ENCODE measurements around the gene ZNF141.
"Not testable (repeated sequence)": the region's sequence is repeated elsewhere in the genome, so short reads cannot be mapped to it uniquely, and the experiment has no call there.

Gene ZNF141

DNA sequence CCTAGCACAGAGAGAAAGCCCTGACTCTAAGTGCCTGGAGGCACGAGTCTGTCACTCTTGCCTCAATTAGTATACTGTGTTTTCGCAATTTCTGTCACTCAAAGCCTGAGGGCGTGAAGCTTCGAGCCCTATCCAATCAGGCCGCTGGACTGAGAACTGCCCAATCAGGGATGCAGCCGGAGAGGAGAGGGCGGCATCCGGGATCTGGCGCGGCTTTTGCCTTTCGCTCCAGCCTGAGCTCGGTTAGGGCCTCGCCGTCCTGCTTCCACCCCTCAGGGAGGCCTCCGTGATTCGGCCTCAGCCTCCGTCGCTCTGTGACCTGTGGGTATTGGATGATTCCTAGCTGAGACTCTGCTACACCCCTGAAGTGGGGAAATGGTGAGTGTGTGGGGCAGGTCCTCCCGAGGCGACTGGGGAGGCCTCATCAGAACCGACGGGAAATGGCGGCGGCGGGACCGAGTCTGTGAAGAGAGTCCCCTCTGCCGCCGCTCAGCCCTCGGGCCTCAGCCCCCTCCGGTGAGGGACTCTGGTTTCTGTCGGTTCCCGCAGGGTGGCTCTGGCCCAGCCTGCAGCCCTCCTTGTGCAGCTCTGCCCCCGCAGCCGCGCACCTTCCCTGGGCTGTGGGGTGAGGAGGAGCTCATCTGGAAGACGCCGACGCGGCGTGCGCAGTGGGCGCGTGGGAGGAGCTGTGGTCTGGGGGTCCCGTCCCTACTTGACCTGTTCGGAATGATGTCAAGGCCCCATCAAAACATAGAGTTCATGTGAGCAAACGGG lies 48.5 kb downstream of the ZNF141 start:
- no peak for DNase-seq

DNA sequence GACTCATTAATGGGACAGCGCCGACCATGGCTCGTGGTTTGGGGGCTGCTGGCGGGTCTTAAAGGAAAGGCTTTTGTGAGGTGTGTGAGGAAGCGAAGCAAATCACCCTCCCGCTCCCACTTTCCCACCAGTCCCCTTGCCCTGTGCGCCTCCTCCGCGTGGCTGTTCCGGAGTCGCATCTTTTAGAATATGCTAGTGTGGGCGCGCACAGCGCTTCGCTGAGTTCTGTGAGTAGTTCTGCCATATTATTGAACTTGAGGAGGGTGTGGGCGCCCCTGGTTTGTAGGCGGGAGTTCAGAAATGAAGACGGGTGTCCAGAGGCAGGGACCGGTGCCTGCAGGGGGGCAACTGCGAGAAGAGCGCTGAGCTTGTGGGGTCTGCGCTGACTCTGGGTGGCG lies 49.1 kb downstream of the ZNF141 start:
- DNase-seq: no peak

DNA sequence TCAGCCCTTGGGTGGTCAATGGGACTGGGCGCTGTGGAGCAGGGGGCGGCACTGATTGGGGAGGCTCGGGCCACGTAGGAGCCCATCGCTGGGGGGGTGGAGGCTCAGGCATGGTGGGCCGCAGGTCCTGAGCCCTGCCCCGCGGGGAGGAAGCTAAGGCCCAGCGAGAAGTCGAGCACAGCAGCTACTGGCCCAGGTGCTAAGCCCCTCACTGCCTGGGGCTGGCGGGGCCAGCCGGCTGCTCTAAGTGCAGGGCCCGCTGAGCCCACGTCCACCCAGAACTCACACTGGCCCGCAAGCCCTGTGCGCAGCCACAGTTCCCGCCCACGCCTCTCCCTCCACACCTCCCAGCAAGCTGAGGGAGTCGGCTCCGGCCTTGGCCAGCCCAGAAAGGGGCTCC lies 66.4 kb downstream of the ZNF141 start:
- no peak for DNase-seq

DNA sequence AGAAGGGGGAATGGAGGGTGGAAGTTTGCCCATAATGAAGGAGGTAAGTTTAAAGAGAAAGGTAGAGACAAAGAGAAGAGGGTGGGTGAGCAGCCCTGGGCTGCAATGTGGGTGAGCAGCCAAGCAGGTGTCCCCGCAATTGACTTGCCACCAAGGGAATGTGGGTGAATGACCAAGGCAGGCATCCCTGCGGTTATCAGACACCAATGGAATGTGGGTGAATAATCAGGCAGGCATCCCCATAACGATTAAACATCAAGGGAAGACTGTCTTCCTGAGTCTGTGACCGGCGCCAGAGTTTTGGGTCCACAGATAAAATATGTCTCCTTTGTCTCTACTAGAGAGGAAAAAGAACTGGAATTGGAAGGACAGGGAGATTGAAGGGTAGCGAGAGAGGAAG lies 70.7 kb downstream of the ZNF141 start:
- DNase-seq: not testable (repeated sequence)

DNA sequence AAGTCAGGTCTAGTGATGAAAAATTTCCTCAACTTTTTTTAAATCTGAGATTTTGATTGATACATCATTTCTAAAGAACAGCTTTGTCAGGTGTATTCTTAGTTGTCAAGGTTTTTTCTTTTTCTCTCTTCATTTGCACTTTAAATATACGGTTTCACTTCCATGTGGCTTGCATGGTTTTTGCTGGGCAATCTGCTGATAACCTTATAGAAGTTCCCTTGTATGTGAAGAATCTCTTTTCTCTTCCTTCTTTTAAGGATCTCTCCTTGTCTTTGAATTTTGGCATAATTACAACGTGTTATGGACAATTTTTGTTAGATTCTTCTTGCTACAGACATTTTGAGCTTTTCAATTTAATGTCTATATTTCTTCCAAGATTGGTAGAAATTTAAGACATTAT lies 85.0 kb downstream of the ZNF141 start:
- DNase-seq: no peak
